ENCODE data around the gene VPS25. TPM values are rescaled to one million over a fixed set of nuclear protein-coding genes. Genes with fewer than 3 reads are reported as not detected.

VPS25 gene
- total RNA-seq, 1 experiment from 2014 or later: 34.3 TPM

DNA sequence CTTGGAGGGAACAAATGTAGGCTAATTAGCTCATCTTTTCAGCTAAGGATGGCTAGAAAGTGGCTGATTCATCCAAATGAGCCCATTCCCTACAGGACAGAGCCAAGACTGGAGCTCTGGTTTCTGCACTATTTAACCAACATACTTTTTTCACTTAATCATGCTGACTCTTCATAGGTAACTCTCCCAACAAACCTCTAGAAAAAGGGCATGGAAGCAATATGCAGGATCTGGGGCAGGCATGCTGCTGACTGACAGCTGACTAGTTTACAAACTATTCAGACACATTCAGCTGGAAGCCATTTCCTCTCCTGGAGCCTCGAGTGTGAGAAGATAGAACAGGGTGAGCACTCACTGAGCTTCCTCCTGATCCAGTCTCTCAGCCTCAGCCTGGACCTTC, 44.6 kb downstream of the VPS25 start:
- no peaks in the 10 kb centered on the region for H3K27me3 ChIP-seq (replicated peaks; ENCODE audit: insufficient read depth, low read depth, low read length, poor library complexity)
- ChIA-PET POLR2A (ENCODE audit: low non-redundant PET) (no interaction called here), CTCF (no interaction called here)
- intact Hi-C loops (cut with micrococcal nuclease; ENCODE audit: unreplicated experiment): no loop called here
- no peak overlapping the region for H3K4me3 ChIP-seq (ENCODE audit: low read depth, low read length, poor library complexity, severe bottlenecking)
- peaks cover 6% of the 10 kb centered on the region for H3K4me1 ChIP-seq (ENCODE audit: insufficient read depth, low read length, poor library complexity, severe bottlenecking)
- BruUV-seq (replicated peaks): no TSS peak
- DNase-seq (ENCODE audit: low spot score): no peak
- H3K27ac ChIP-seq (ENCODE audit: low read depth, low read length, poor library complexity, severe bottlenecking): no peak overlapping the region
- H3K9me3 ChIP-seq (ENCODE audit: low read depth, low read length, poor library complexity, severe bottlenecking): no peaks in the 10 kb centered on the region
- peaks cover 13% of the 10 kb centered on the region for H3K36me3 ChIP-seq (ENCODE audit: insufficient read depth, low read length, poor library complexity, severe bottlenecking)
- TF ChIP-seq, protein P1, sequence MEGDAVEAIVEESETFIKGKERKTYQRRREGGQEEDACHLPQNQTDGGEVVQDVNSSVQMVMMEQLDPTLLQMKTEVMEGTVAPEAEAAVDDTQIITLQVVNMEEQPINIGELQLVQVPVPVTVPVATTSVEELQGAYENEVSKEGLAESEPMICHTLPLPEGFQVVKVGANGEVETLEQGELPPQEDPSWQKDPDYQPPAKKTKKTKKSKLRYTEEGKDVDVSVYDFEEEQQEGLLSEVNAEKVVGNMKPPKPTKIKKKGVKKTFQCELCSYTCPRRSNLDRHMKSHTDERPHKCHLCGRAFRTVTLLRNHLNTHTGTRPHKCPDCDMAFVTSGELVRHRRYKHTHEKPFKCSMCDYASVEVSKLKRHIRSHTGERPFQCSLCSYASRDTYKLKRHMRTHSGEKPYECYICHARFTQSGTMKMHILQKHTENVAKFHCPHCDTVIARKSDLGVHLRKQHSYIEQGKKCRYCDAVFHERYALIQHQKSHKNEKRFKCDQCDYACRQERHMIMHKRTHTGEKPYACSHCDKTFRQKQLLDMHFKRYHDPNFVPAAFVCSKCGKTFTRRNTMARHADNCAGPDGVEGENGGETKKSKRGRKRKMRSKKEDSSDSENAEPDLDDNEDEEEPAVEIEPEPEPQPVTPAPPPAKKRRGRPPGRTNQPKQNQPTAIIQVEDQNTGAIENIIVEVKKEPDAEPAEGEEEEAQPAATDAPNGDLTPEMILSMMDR (conservative IDR thresholded peaks at IDR 0.05; ENCODE audit: low read depth, low read length): no peak
- no peak for TF ChIP-seq EZH2 (IDR thresholded peaks at IDR 0.05; ENCODE audit: borderline replicate concordance, low read depth, low read length, poor library complexity, severe bottlenecking)

DNA sequence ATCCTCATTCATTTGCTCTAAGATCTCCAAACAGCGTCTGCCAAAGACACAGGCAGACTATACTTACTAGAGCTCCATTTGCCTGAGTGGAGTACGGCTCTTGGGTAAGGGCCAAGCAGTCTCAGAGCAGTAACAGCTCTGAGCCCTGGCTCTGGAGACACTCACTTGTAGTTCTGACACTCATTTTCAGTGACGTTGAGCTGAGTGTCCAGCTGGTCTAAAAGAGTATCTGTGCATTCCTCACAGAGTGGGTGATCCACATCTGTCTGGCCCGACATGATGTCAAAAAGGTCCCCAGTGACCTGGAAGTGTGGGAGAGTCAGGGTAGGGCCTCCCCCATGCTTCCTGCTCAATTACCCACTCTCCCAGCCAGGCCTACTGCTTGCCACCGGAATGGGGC, 45.1 kb downstream of the VPS25 start:
- peaks cover 6% of the 10 kb centered on the region for H3K4me1 ChIP-seq (ENCODE audit: insufficient read depth, low read length, poor library complexity, severe bottlenecking)
- intact Hi-C loops (cut with micrococcal nuclease; ENCODE audit: unreplicated experiment): no loop called here
- ChIA-PET POLR2A (ENCODE audit: low non-redundant PET) (no interaction called here), CTCF (no interaction called here)
- BruUV-seq (replicated peaks): no TSS peak
- TF ChIP-seq, protein P1 (conservative IDR thresholded peaks at IDR 0.05; ENCODE audit: low read depth, low read length): no peak
- TF ChIP-seq EZH2 (IDR thresholded peaks at IDR 0.05; ENCODE audit: borderline replicate concordance, low read depth, low read length, poor library complexity, severe bottlenecking): no peak
- H3K36me3 ChIP-seq (ENCODE audit: insufficient read depth, low read length, poor library complexity, severe bottlenecking): peaks cover 13% of the 10 kb centered on the region
- H3K4me3 ChIP-seq (ENCODE audit: low read depth, low read length, poor library complexity, severe bottlenecking): no peak overlapping the region
- no peak for DNase-seq (ENCODE audit: low spot score)
- H3K27ac ChIP-seq (ENCODE audit: low read depth, low read length, poor library complexity, severe bottlenecking): no peak overlapping the region
- H3K27me3 ChIP-seq (replicated peaks; ENCODE audit: insufficient read depth, low read depth, low read length, poor library complexity): no peaks in the 10 kb centered on the region
- H3K9me3 ChIP-seq (ENCODE audit: low read depth, low read length, poor library complexity, severe bottlenecking): no peaks in the 10 kb centered on the region

DNA sequence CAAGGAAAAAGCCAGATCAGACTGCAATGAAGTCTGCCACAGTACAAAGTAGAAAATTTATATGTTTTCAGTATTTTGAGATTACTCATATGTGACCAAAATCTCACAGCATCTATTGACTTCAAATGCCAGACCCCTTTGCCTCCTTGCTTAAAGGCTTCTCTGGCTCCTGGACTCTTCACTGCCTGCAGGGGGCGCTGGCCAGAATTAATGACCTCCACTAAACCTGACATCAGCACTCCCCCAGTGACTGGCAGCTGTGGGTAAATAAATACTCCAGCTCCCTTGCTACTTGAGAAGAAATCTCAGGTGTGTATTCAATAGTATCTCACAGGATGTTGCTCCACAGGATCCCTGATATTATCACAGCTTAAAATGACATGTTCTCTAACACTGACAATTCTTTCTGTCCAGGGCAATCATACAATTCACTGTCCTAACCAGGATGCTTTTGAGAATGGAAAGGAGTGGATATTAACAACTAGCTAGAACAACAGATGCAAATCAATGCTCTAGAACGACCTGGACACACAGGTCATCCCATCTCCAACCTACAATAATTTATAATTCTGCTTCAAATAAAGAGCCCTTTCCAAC, 46.8 kb downstream of the VPS25 start:
- TF ChIP-seq, protein P1 (conservative IDR thresholded peaks at IDR 0.05; ENCODE audit: low read depth, low read length): peak; percentile 66
- TF ChIP-seq EZH2 (IDR thresholded peaks at IDR 0.05; ENCODE audit: borderline replicate concordance, low read depth, low read length, poor library complexity, severe bottlenecking): no peak
- no TSS peak for BruUV-seq (replicated peaks)
- intact Hi-C loops (cut with micrococcal nuclease; ENCODE audit: unreplicated experiment): loop anchor here (10.0 kb wide), 1 partner anchor 95 kb away; no protein-coding TSS in a partner anchor
- Histone ChIP-seq H3K4me3 (ENCODE audit: low read depth, low read length, poor library complexity, severe bottlenecking) (no peak overlapping the region), H3K27me3 (replicated peaks; ENCODE audit: insufficient read depth, low read depth, low read length, poor library complexity) (no peaks in the 10 kb centered on the region), H3K36me3 (ENCODE audit: insufficient read depth, low read length, poor library complexity, severe bottlenecking) (peaks cover 4% of the 10 kb centered on the region), H3K9me3 (ENCODE audit: low read depth, low read length, poor library complexity, severe bottlenecking) (no peaks in the 10 kb centered on the region), H3K27ac (ENCODE audit: low read depth, low read length, poor library complexity, severe bottlenecking) (no peak overlapping the region), H3K4me1 (ENCODE audit: insufficient read depth, low read length, poor library complexity, severe bottlenecking) (peaks cover 6% of the 10 kb centered on the region)
- ChIA-PET CTCF (no interaction called here), POLR2A (ENCODE audit: low non-redundant PET) (no interaction called here)
- DNase-seq (ENCODE audit: low spot score): peak; percentile 65

All from A673 (cell line).